Measurements from ENCODE around the gene NANOS2.

DNA sequence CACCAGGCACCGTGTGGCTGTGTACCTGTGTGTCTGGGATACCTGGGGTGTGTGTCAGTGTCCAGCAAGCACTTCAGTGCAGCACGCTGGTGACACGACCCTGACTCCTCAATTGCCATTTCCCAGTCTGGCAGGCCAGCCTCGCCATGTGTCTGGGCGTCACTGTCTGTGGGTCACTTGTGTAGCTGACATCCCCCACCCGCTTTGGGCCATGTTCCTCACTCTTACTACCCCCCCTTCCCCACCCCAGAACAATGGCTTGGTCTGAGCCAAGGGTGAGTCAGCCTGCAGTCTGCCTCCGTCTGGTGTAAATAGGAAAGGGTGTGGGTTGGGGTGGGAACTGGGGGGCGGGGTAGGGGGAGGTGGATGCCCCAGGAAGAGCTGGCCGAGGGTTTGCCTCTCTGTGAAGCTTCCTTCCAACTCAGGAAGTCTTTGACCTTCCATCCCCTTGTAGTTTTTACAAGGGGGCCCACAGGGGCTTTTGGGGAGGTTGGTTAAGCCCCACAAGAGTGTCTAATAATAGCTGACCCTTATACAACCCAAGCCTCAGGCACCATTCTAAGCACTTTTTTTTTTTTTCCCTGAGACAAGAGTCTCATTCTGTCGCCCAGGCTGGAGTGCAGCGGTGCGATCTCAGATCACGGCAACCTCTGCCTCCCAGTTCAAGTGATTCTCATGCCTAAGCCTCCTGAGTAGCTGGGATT, 41.5 kb upstream of the NANOS2 start:
- TF ChIP-seq, protein P1, sequence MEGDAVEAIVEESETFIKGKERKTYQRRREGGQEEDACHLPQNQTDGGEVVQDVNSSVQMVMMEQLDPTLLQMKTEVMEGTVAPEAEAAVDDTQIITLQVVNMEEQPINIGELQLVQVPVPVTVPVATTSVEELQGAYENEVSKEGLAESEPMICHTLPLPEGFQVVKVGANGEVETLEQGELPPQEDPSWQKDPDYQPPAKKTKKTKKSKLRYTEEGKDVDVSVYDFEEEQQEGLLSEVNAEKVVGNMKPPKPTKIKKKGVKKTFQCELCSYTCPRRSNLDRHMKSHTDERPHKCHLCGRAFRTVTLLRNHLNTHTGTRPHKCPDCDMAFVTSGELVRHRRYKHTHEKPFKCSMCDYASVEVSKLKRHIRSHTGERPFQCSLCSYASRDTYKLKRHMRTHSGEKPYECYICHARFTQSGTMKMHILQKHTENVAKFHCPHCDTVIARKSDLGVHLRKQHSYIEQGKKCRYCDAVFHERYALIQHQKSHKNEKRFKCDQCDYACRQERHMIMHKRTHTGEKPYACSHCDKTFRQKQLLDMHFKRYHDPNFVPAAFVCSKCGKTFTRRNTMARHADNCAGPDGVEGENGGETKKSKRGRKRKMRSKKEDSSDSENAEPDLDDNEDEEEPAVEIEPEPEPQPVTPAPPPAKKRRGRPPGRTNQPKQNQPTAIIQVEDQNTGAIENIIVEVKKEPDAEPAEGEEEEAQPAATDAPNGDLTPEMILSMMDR (IDR thresholded peaks at IDR 0.05): no peak
- TF ChIP-seq POLR2A (IDR thresholded peaks at IDR 0.05): no peak

All from thyroid gland (tissue), 4 donors.